Activated CD4-positive, alpha-beta T cell treated with anti-CD3 and anti-CD28 coated beads, Interleukin-2, amount 50 U/mL, for 48 hours (primary cell): Measurements from ENCODE around the gene ST6GALNAC3.

Source experiments
- DNase-seq, 2 experiments: peaks; one replicate each; pipeline ENCODE4 v3.0.0-alpha.2; 2020

Gene ST6GALNAC3

DNA sequence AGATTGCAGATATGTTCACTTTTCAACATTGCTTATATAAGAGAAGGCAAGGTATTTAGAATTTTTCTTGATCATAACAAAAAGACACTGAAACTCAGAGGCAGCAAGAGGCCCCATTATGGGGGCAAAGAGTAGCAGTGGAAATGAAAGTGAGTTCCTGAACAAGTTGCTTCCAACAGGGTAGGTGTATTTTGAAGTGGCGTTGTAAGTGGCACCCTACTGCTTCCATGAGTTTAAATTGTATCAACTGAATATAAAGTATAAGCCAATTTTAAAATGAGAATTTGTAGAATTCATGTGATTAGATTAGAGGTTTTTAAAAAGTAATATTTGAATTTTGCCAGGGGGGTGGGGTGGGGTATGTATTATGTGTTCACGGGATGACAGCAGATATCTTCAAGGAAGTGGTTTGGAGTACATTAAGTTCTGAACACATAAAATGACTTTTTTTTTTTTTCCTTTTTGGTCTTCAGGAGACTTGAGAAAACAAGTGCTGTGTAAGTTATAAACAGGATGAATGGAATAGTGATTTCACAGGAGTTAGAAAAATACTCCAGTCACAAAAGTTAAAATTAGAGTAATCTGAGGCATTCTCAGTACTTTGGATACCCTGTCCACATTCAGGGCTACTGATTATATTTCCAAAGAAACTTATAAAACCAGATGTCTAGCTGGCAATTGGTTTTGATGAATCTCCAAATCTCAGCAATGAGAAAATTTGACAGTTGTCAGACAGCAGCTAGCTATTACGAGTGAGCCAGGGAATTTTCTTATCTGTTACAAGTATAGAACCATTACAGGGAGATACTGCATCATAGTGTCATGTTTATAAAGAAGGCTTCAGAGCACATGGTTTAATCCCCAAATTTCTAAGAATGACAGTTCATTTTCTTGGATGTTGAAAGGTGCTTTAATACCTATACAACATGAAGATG is 182.0 kb downstream of the ST6GALNAC3 start:
- no peak for DNase-seq

DNA sequence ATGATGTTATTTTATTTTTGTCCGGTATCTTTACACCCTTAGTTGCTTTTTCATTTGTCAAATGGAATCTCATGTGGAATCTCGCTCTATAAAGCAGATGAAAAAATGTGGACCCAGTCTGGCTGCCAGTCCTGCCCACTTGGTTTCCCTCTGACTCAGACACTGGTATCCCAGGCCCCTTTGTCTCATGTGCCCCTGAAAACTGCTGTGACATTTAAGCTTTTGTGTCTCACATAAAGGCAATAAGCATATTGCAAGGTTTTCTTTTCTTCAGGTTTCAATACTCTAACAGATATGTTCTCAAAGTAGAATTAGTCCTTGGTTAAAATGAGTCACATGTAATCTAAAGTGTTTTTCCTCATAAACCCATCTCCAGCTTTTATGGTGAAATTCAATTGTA is 183.3 kb downstream of the ST6GALNAC3 start:
- DNase-seq: peak in 1 of 2 experiments; percentile 18

DNA sequence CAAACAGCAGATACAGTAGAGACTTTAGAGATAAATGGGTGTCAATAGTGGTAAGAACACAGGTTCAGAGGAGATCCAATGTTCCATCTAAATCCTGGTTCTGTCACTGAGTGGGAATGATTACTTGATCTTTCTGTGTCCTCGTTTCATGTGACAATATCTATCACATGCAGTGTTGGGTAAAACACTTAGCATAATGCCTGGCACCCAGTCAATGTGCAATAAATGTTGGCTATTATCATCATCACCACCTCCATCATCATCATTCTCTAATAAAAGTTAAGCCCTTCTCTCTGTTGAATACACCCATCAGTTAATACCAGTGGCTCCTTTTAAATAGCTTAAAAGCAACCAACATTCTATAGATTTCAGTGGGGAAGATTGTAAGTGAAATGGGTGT is 184.7 kb downstream of the ST6GALNAC3 start:
- no peak for DNase-seq

DNA sequence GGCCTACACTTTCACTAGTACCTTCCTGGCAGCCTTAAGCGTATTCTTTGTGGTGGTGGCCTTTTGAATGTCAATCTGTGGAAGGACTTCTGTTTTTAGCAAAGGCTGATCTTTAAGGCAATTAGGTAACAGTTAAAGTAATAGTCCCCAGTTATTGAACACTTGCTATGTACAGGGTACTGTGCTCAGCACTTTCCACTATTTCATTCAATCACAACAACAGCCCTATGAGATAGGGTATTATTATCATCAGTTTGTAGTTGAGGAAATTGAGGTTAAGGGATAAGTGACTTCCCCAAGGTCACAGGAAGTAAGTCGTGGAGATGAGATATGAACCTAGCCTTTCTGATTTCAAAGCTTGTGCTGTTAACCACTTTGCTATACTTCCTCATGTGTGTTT is 185.7 kb downstream of the ST6GALNAC3 start:
- DNase-seq: no peak

DNA sequence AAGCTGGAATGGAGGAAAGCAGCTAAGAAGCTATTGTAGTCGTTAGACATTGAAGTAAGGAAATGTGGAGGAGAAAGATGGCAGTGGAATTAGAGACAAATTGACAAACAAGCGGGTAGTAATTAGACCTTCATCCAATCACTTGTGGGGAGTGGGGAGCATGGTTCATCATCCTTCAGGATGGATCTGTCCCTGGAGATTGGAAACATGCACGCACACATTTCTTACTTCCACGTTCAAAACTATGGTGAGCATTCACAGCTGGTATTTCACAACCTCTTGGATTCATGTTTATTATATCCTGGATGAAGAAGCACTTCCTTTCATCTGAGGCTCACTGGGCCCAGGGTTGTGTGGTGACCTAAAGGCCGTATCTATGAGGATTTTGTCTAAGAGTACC is 188.1 kb downstream of the ST6GALNAC3 start:
- no peak for DNase-seq

DNA sequence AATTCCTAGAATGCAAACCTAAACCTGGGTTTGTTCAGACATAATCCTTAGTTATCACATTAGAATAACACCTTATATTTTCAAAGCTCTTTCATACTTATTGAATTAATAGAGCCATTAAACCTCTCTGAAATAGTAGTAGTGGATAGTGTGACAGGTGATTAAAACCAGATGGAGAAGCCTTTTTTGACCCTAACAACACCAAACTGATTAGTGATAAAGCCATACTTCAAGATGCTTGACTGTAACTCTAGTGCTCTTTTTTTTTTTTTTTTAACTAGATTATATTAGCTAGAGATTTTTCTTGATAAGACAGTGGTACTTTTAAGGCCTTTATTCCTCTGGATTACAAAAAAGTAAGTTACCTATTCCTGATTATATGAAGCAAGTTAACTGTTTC is 190.1 kb downstream of the ST6GALNAC3 start:
- no peak for DNase-seq

DNA sequence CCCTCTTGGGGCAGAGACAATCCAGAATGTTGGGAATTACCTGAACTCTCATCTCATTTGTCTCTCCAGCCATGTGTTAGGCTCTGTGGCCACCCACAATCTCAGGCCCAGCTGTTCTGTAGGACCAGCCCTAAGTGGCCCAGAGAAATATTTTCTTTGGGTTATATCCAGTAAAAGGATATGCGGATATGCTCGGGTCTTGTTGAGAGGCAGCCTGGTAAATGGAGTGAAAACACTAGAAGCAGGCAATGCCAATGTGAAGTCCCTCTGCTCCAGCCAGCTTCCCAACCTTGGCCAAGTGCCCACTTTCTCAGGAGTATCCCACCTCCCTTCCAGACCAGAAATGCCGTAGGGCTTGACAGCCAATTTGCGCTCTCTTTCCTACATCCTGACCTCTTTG is 192.2 kb downstream of the ST6GALNAC3 start:
- no peak for DNase-seq

DNA sequence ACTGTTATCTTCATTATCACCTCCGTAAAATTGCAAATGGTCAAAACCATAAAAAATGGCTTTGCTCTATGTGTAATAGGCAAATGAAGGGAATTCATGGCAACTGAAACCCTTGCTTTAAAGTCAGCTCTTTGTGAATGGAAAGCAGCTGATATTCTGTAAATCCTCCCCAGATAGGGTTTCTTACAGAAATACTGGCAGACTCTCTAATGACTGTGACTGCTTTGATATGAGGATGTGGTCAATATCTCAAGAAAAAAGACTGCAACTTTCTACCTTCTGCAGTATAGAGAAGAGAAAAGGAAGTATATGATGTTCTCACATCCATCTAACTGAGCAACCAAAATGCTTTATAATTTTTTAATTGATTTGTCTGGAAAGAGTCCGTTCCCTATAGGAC is 193.1 kb downstream of the ST6GALNAC3 start:
- DNase-seq: no peak

DNA sequence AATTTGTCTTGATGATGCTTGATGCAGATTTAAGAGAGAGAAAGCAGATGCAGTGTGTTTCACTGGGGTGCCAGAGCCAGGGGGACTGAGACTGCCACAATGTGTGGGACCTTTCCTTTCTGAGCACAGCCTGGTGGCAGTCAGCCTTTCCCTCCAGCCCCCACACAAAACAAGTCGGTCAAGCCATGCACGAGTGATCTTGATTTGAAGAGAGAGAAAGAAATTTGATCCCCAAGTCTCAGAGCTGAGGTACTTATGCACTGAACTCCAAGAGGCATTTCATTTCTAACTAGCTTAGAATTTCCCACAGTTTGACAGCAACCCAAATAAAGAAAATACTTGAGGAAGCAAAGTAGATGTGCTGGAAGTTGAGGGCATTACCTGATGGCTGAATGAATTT is 193.8 kb downstream of the ST6GALNAC3 start:
- DNase-seq: no peak

DNA sequence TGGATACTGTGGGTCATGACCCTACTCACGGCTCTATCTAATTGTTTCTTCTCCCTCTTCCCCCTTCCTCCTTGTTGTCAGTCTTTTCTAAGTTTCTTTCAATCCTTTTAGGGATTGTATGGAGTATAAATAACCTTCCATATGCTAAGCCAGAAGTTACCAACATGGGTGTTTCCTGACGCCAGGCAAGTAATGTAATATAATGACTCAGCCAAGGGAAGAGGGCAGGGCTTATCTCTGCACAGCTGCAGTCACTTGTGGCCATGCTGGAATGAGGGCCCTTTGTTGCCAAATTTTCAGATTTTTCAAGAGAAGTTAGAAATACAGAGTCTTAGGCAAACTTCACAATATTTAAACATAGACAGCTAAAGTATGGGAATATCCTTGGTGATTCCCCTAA is 194.6 kb downstream of the ST6GALNAC3 start:
- peak in 1 of 2 experiments; percentile 22 for DNase-seq

DNA sequence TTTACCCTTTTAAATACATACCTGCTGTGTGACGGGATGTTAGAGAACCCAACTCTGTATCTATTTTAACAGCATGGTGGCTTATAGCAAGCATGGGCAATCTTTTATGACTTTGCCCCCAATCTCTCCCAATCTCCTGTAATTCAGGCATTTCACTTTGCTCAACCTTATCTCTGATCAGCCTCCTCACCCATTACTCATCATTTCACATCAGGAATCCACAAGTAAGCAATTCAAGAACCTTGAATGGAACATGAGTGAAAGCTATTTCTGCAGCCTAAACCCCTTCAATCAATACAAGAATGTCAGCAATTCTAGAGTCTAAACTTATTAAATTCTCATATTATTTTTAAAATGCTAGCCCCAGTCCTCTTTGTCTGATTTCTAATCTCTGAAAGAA is 199.8 kb downstream of the ST6GALNAC3 start:
- no peak for DNase-seq

DNA sequence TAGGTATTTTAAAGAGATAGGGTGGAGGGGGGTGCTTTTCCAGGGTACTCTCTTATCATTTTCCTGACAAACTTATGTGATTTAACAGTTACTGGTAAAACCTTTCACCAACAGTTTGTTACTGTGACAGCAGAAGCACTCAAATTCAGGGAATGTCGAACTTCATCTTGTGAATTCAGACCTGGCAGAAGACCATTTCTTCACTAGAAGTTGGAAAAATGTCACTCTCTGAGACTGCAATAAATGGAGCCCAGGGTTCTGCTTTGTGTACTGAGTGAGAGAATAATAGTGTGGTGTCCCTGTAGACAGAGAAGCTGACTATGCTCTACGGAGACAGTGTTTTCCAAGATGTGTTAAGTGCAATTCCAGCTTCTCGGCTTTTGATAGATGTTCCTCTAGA is 200.2 kb downstream of the ST6GALNAC3 start:
- no peak for DNase-seq

DNA sequence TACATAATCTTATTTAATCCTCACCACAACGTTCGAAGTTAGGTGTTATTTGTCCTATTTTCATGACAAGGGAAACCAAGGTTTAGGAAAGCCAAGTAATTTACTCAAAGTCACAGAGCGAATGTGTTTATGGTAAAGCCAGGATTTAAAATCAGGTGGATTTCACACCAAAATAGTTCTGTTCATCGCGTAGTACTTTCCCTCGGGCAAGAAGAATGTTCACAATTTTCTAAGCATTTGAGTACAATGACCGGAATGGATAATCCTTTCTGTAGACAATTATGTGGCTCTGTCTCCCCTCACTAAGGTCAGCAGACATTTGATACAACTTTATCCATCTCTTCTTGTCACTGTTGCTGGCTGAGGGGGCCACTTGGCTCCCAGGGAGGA is 204.2 kb downstream of the ST6GALNAC3 start:
- DNase-seq: no peak

DNA sequence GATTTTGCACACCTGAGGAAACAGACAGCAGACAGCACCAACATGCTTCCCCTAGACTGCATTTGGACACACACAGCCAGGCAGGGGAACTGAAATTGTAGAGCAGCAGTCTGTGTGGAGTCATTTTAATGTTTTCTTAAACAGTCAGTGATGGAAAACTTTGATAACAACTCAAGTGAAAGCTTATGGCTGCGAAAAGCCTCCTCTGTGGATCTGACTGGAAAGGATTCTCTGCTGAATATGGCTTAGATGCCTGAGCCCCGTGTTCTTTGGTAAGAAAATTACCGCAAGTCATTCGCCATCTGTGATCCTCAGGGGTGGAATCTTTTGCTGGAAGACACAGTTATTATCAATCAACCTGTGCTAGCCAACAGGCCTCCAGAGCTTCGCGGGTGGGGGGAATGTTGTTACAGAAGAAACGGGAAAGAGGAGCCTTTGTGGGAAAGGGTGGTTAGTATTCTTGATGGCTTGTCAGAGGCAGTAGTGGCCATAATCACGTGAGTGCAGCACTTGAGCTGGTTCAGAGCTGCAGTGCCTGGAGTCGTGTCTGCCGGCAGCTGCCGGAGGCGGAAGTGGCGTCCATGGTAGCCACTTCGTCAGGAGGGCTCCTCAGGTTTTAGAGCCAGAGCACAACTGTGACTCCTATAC is 204.7 kb downstream of the ST6GALNAC3 start:
- no peak for DNase-seq

DNA sequence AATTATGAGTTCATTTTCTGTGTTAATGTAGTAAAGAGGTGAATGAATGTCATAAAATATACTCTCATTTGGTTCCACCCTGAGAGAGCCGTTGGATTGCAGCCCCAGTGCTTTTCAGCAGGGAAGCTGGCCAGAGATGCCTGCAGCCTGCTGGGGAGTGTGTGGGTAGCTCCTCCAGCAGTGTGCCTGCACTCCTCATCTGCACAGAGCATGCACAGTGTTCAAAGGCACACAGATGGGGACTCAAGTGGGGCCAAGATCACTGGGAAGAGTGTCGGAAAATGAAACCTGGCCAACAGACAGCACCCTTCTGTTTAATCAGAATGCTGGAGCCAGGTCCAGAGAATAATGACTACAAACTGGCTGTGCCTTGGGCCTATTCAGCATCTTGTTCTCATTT is 206.8 kb downstream of the ST6GALNAC3 start:
- DNase-seq: no peak

DNA sequence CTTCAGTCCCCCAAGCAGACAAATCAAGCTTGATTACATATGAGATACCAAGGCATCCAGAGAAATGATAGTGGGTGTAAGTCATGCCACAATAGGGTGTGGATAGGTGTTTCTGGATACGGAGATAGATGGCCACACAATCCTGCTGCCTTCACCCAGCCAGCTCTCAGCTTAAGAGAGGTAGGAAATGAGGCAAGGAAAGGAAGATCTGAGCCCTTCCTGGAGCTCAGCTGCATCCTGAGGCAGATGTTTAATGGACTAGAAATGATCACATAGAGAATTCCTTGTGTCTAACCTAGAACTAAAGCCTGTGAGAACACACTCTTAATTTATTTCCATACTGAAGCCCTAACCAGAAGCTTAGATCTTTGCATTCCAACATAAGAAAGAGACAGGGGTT is 210.3 kb downstream of the ST6GALNAC3 start:
- DNase-seq: no peak

DNA sequence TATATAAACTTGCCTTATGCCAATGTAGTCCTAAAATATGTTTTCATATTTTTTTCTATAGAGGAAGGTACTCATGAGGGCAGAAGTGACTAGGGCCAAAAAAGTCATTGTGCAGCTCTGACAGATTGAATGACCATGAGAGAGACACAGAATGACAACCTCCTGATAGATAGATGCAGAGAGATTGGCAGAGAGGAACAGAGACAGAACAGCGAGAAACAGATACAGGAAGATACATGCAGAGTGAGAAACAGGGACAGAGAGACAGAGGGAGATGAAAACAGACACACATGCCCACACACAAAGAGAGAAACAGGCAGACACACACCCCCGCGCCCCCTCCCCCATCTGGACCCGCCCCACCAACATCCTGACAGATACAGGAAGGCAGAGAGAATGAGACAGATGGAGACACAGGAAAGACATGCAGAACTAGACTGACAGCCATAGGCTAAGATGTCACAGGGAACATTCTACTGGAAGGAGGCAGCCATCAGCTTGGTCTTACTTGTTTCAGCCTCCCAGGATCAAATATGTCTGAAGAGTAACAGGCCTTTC is 211.1 kb downstream of the ST6GALNAC3 start:
- no peak for DNase-seq

DNA sequence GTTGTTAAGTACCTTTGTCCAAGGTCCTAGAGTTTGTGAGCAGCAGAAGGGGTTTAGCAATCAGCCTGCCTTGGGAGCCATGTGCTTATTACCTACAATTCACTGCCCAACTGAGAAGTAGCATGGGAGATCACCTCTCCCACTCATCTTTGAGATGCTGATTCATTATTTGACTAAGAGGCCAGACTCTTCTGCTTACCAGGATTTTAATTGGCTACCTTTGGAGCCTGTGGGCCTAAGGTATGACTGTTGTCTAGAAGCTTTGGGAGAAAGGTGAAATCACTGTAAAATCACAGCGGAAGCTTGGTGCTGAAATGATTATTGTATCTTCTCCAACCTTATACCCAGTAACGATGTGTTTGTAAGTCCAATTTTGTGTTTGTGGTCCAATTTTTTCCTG is 213.4 kb downstream of the ST6GALNAC3 start:
- no peak for DNase-seq

DNA sequence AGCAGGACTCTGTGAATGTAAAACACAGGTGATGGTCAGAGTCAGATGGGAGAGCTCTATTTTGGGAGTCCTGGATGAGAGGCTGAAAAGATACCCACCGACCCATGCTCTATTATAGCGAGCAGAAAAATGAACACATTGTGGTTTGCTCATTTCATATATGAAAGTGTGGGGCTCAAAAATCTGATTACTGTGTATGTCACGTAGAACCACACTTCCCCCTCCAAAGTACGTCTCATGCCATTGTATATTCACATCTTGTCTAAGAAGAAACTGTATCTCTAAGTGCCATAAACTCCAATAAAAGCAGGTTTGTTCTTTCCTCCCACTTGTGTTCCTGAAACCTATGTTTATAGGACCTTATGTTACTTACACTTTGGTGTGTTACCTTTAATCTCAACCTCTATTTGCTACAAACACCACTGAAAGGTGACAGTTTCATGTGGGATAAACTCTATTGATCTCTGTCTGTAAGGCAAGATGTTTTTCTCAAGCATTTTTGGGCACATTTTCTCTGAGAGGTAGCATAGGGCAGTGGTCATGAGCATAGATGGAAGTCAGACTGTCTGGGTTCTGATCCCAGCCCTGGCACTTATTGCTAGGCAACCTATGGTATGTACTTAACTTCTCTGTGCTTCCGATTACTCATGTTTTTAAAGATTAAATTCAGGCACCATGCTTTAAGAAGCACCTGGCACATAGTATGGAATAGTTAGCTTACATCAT is 214.4 kb downstream of the ST6GALNAC3 start:
- DNase-seq: no peak

DNA sequence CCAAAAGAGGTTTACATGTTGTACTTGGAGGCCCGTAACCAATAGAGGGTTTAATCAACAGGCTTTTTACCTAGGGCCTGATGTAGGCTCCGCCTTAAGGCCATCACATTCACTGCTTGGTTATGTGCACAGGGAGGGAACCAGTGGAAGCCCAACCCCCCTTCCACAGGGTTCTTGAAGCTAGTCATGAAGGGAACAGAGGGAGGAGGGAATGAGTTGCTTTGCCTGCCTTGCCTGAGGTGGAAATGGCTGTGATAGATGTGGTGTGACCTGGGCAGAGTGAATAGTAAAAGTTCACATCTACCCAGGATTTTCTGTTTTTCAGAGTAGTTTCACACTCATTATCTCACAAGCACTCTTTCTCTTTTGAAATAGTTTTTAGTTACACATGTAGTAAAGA is 215.1 kb downstream of the ST6GALNAC3 start:
- peak in 1 of 2 experiments; percentile 20 for DNase-seq

DNA sequence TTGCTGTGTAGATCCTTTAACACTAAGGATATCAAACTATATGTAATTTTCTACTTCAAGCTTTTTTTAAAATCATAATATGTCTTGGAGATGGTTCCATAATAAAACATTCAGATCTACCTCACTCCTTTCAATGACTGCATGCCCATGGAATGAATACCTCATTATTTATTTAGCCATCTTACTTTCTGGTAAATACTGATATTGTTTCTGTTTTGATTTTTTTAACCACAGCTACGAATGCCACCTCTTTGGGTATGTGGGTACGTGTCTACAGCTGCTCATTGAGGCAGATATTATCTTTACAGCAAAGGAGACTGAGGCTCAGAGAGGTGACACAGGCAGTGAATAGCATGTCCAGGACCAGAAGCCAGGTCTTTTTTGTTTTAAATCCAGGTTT is 215.7 kb downstream of the ST6GALNAC3 start:
- no peak for DNase-seq

DNA sequence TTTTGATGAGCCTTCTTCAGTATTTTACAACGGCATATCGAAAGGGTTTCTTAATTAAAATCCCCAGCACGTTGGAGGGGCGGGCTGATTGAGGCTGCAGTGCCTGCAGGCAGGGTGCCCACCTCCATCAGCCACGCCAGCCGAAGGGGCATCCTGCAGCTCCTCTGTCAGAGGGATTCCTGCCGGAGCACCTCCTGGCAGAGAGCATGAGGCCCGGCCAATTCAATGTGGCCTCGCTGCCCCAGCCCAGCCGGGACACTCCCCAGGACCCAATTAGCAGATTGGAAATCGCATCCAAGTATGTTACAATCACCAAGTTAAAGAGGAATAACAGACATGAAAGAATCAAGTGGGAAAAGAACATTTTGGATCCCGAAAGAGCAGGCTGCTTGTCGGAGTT is 216.6 kb downstream of the ST6GALNAC3 start:
- DNase-seq: no peak

DNA sequence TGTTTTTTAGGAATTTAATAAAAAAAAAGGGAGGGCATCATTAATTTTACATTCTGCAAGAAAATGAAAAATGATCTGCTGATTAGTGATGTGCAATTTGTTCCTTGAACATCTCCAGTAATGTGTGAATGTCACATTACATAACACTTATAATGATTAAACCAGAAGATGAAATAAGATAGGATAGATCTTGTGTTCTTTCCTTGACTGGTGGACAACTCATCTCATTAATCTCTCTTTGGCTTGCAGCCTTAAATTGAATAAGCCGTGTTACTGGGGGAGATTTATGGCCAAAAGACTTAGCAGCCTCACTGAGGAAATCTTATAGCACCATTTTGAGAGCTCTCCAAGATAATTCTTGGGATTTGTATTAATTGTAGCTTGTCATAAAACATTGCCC is 217.2 kb downstream of the ST6GALNAC3 start:
- no peak for DNase-seq
